BE2C (cell line): ENCODE data around the gene MYO1E.

Experiments
- DNase-seq: peaks from one replicate; pipeline ENCODE4 v3.0.0-alpha.2; 2020
- H3K27me3 ChIP-seq: fragments of 250-450 bp; sonication (Bioruptor Pico); 2 replicates; pipeline ENCODE4 v1.5.1; 2020; ENCODE audit warnings: mild to moderate bottlenecking
- H3K36me3 ChIP-seq: fragments of 250-450 bp; sonication (Bioruptor Pico); 2 replicates; pipeline ENCODE4 v1.5.1; 2020; ENCODE audit warnings: mild to moderate bottlenecking
- H3K4me1 ChIP-seq: fragments of 250-450 bp; sonication (Bioruptor Pico); 2 replicates; pipeline ENCODE4 v1.5.1; 2020
- H3K4me3 ChIP-seq: 2 replicates; pipeline ENCODE4 v1.5.1; 2011; ENCODE audit warnings: low read depth, low read length
- H3K9me3 ChIP-seq: fragments of 250-450 bp; sonication (Bioruptor Pico); 2 replicates; pipeline ENCODE4 v1.5.1; 2020
- TF ChIP-seq, protein P1 (sequence below): IDR thresholded peaks from 2 replicates; pipeline ENCODE4 v1.5.1; 2012; ENCODE audit warnings: mild to moderate bottlenecking, low read depth, low read length

MYO1E gene

GRCh38 chr15:59259137-59259943, 113.3 kb downstream of the MYO1E start:
- H3K27me3 ChIP-seq: no peaks in the 10 kb centered on the region; the same call in 1 of the 2 replicates
- TF ChIP-seq, protein P1, sequence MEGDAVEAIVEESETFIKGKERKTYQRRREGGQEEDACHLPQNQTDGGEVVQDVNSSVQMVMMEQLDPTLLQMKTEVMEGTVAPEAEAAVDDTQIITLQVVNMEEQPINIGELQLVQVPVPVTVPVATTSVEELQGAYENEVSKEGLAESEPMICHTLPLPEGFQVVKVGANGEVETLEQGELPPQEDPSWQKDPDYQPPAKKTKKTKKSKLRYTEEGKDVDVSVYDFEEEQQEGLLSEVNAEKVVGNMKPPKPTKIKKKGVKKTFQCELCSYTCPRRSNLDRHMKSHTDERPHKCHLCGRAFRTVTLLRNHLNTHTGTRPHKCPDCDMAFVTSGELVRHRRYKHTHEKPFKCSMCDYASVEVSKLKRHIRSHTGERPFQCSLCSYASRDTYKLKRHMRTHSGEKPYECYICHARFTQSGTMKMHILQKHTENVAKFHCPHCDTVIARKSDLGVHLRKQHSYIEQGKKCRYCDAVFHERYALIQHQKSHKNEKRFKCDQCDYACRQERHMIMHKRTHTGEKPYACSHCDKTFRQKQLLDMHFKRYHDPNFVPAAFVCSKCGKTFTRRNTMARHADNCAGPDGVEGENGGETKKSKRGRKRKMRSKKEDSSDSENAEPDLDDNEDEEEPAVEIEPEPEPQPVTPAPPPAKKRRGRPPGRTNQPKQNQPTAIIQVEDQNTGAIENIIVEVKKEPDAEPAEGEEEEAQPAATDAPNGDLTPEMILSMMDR: no peak
- no peak for DNase-seq
- no peaks in the 10 kb centered on the region for H3K4me1 ChIP-seq
- H3K36me3 ChIP-seq: no peaks in the 10 kb centered on the region
- H3K4me3 ChIP-seq: no peak overlapping the region
- no peaks in the 10 kb centered on the region for H3K9me3 ChIP-seq

DNA sequence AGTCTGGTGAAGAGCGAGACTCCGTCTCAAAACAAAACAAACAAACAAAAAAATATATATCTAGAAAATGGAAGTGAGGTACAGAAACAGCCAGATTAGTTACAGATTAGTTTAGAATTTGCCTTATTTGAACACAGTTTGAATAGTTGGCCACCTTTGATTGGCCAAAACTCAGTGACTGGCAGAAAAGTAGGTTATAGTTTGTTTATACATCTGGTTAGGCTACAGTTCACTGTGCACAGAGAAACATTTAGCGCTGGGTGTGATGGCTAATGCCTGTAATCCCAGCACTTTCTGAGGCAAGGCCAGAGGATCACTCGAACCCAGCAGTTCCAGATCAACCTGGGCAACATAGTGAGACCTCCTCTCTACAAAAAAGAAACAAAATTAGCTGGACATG, 114.4 kb downstream of the MYO1E start:
- no peaks in the 10 kb centered on the region for H3K9me3 ChIP-seq
- no peaks in the 10 kb centered on the region for H3K36me3 ChIP-seq
- no peak for DNase-seq
- H3K4me3 ChIP-seq: no peak overlapping the region
- TF ChIP-seq, protein P1: no peak
- H3K4me1 ChIP-seq: no peaks in the 10 kb centered on the region
- H3K27me3 ChIP-seq: no peaks in the 10 kb centered on the region; the same call in 1 of the 2 replicates

DNA sequence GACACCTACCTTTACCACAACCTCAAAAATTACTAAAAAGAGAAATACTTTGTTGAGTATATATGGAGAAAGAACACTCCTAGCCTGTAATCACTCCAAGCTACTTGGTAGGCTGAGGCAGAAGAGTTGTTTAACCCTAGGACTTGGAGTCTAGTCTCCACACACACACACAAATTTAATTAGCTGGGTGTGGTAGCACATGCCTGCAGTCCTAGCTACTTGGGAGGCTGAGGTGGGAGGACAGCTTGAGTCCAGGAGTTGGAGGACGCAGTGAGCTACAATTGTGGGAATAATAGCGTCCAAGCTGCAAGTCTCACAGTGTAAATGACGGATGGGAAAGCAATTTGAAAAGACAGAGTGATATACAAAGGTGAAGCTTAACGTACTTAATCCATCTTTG, 115.5 kb downstream of the MYO1E start:
- TF ChIP-seq, protein P1: no peak
- Histone ChIP-seq H3K9me3 (no peaks in the 10 kb centered on the region), H3K27me3 (no peaks in the 10 kb centered on the region; the same call in 1 of the 2 replicates), H3K4me3 (no peak overlapping the region), H3K4me1 (no peaks in the 10 kb centered on the region), H3K36me3 (no peaks in the 10 kb centered on the region)
- no peak for DNase-seq

DNA sequence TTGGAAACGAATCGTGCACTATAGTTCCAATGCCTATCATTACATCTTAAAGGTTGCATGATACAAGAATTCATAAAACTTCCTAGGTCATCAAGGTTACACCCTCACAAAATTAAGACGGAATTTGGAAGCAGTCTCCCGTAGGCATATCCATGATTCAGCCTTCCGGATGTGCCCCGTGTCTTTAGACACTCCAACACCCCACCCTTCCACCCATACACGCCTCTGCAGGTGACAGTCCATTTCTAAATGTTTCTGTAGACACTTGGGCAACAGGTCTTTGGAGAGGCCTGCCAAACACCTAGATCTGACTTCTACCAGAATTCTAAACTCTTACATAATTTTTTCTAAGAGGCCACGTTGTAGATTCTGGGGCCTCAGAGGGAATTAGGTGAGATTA, 116.2 kb downstream of the MYO1E start:
- Histone ChIP-seq H3K9me3 (no peaks in the 10 kb centered on the region), H3K27me3 (no peaks in the 10 kb centered on the region; the same call in 1 of the 2 replicates), H3K4me3 (no peak overlapping the region), H3K4me1 (no peaks in the 10 kb centered on the region), H3K36me3 (no peaks in the 10 kb centered on the region)
- DNase-seq: no peak
- TF ChIP-seq, protein P1: no peak

DNA sequence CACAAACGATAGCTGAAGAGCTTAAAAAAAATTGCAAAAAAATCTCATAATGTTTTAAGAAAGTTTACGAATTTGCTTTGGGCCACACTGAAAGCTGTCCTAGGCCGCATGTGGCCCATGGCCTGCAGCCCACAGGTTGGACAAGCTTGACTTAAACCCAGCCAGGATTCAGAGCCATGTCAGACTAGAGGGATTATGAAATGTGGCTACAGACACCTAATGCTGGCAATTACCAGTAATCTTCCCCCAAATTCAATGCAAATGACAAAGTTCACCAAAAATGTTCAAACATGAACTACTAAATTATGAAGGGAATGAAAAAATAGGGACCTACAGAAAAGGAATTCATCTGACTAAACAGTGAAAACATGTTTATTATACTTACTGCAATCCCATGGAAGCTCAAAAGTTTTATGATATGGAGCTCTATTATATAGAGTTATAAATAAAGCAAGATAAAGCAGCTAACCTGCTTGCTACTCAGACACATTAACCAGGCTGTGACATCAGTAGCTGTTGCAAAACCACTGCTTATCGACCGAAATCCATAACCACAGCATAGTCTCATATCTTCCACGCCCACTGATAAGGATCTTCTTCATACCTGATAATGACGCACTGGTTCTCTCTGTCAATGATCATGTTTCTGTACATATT, 116.9 kb downstream of the MYO1E start:
- Histone ChIP-seq H3K4me3 (no peak overlapping the region), H3K27me3 (no peaks in the 10 kb centered on the region; the same call in 1 of the 2 replicates), H3K4me1 (no peaks in the 10 kb centered on the region), H3K9me3 (no peaks in the 10 kb centered on the region), H3K36me3 (no peaks in the 10 kb centered on the region)
- no peak for DNase-seq
- TF ChIP-seq, protein P1: no peak

DNA sequence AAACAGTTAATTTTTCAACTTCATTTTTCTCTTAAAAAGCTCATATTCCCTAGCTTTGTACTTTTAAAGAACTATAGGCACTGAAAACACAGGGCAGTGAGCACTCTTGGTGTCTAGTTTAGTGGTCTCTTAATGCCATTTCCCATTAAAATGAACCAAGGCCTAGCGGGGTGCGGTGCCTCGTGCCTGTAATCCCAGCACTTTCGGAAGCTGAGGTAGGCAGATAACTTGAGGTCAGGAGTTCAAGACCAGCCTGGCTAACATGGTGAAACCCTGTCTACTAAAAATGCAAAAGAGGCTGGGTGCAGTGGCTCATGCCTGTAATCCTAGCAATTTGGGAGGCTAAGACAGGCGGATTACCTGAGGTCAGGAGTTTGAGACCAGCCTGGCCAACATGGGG, 120.5 kb downstream of the MYO1E start:
- Histone ChIP-seq H3K4me3 (no peak overlapping the region), H3K36me3 (no peaks in the 10 kb centered on the region), H3K4me1 (no peaks in the 10 kb centered on the region), H3K9me3 (no peaks in the 10 kb centered on the region), H3K27me3 (peaks cover 4% of the 10 kb centered on the region)
- TF ChIP-seq, protein P1: no peak
- no peak for DNase-seq
